Measurements from ENCODE around the gene CYP27B1. TPM values are rescaled to one million over a fixed set of nuclear protein-coding genes. Genes with fewer than 3 reads are reported as not detected.
"Not testable (repeated sequence)": the region's sequence is repeated elsewhere in the genome, so short reads cannot be mapped to it uniquely, and the experiment has no call there.

Gene CYP27B1
- total RNA-seq, 2 donors from 2014 or later = 0.14 to 0.91 TPM

DNA sequence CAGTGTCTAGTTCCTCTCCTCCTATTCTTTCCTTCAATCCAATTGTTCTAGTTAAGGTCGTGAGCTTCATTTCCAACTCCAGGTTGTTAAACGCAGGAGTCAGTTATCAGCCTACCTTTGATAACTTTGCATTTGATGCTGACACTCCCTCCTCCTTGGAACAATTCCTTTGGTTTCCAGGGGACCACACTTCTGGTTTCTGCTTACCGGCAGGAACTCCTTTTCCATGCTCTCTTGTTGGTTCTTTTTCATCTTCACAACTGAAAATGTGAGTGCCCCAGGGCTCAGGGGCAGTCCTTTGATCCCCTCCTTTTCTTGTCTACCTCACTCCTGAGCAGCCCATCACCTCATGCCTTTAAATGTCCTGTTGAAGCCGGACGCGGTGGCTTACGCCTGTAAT, 10.5 kb upstream of the CYP27B1 start:
- no peak for DNase-seq (ENCODE audit: low spot score)
- Histone ChIP-seq H3K4me1 (replicated peaks) (no peaks in the 10 kb centered on the region), H3K9me3 (no peaks in the 10 kb centered on the region), H3K4me3 (no peak overlapping the region), H3K27ac (no peak overlapping the region), H3K36me3 (no peaks in the 10 kb centered on the region), H3K27me3 (replicated peaks; ENCODE audit: insufficient read depth) (no peaks in the 10 kb centered on the region)
- TF ChIP-seq POLR2A (IDR thresholded peaks at IDR 0.05) = no peak
- no peak for TF ChIP-seq CTCF (IDR thresholded peaks at IDR 0.05)
- no peak for TF ChIP-seq POLR2AphosphoS5 (IDR thresholded peaks at IDR 0.05)
- WGBS = 88% methylated on average over 7 of the region's 7 CpGs
- intact Hi-C loops (cut with DNase I) = no loop called here

- Histone ChIP-seq H3K4me1 (replicated peaks) (peaks cover 4% of the 10 kb centered on the region), H3K27me3 (replicated peaks; ENCODE audit: insufficient read depth) (no peaks in the 10 kb centered on the region), H3K9me3 (no peaks in the 10 kb centered on the region), H3K36me3 (no peaks in the 10 kb centered on the region), H3K27ac (no peak overlapping the region), H3K4me3 (no peak overlapping the region)
- intact Hi-C loops (cut with DNase I) = no loop called here
- 83% methylated on average over 2 of the region's 2 CpGs for WGBS
- TF ChIP-seq CTCF (IDR thresholded peaks at IDR 0.05) = no peak
- TF ChIP-seq POLR2A (IDR thresholded peaks at IDR 0.05) = no peak
- no peak for TF ChIP-seq POLR2AphosphoS5 (IDR thresholded peaks at IDR 0.05)
- DNase-seq (ENCODE audit: low spot score) = no peak
Observed at GRCh38 chr12:57776247-57776587, 9.3 kb upstream of the CYP27B1 start.

DNA sequence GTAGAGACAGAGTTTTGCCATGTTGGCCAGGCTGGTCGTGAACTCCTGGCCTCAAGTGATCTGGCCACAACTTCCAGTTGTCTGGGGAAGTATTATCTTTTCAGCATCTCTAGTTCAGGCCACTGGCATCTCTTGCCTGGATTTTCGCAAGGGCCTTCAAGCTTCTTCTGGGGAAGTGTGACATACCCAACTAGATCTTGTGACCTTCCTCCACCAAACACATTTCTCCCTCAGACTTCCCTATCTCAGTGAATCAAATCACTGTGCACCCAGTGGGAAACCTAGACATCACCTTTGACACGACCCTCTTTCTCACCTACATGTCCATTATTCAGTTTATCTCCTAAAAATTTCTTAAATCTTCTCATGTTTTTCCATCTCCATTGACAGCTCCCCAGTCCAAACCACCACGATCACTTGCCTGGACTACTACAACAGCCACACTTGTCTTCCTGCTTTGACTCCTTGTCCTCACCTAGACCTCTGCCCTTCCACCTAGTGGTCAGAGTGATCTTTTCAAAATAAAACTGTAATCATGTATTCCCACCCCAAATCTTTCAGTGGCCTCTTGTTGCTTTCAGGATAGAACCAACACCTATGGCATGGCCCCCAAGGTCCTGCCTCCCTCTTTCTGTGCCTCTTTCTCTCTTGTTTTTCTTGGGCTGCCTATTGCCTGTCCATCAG, 8.8 kb upstream of the CYP27B1 start:
- Histone ChIP-seq H3K4me3 (no peak overlapping the region), H3K36me3 (no peaks in the 10 kb centered on the region), H3K27me3 (replicated peaks; ENCODE audit: insufficient read depth) (no peaks in the 10 kb centered on the region), H3K27ac (no peak overlapping the region), H3K4me1 (replicated peaks) (peaks cover 5% of the 10 kb centered on the region), H3K9me3 (no peaks in the 10 kb centered on the region)
- TF ChIP-seq POLR2A (IDR thresholded peaks at IDR 0.05) = no peak
- TF ChIP-seq POLR2AphosphoS5 (IDR thresholded peaks at IDR 0.05) = no peak
- no peak for TF ChIP-seq CTCF (IDR thresholded peaks at IDR 0.05)
- 81% methylated on average over 4 of the region's 4 CpGs for WGBS
- intact Hi-C loops (cut with DNase I) = no loop called here
- DNase-seq (ENCODE audit: low spot score) = no peak

- H3K27ac ChIP-seq = no peak overlapping the region
- no peak overlapping the region for H3K4me3 ChIP-seq
- intact Hi-C loops (cut with DNase I) = no loop called here
- H3K36me3 ChIP-seq = no peaks in the 10 kb centered on the region
- WGBS = 77% methylated on average over 3 of the region's 3 CpGs
- no peaks in the 10 kb centered on the region for H3K27me3 ChIP-seq (replicated peaks; ENCODE audit: insufficient read depth)
- H3K9me3 ChIP-seq = no peaks in the 10 kb centered on the region
- no peak for TF ChIP-seq POLR2A (IDR thresholded peaks at IDR 0.05)
- no peak for TF ChIP-seq CTCF (IDR thresholded peaks at IDR 0.05)
- TF ChIP-seq POLR2AphosphoS5 (IDR thresholded peaks at IDR 0.05) = no peak
- peaks cover 5% of the 10 kb centered on the region for H3K4me1 ChIP-seq (replicated peaks)
- no peak for DNase-seq (ENCODE audit: low spot score)
Observed at GRCh38 chr12:57775044-57775443, 8.2 kb upstream of the CYP27B1 start.

GRCh38 chr12:57774634-57775033, 7.8 kb upstream of the CYP27B1 start:
- H3K27ac ChIP-seq; DNase-seq (ENCODE audit: low spot score); H3K4me1 ChIP-seq (replicated peaks); H3K4me3 ChIP-seq; H3K9me3 ChIP-seq; H3K27me3 ChIP-seq (replicated peaks; ENCODE audit: insufficient read depth); intact Hi-C loops (cut with DNase I); H3K36me3 ChIP-seq: not testable (repeated sequence)
- 89% methylated on average over 11 of the region's 11 CpGs for WGBS
